K562 (cell line): Measurements from ENCODE around the gene PLXNA2. TPM values are rescaled to one million over a fixed set of nuclear protein-coding genes. Genes with fewer than 3 reads are reported as not detected.

ENCODE experiments used
- ATAC-seq: fragments of 200-7000 bp; cut with Tn5 transposase; 3 replicates; pipeline ENCODE4 v1.9.1; 2020; ENCODE audit warnings: moderate library complexity
- BruUV-seq: library from RNA; stranded (reverse); fragments of 400-500 nt; replicated peaks from 2 replicates; lab custom pipeline; 2021; lab: Mats Ljungman, UMichigan
- CTCF ChIA-PET: fragments of 300-600 bp; formaldehyde crosslinking; extraction: SDS; loops from one replicate; lab custom pipeline; 2021; ENCODE audit warnings: low intra/inter-chr PET ratio; lab: Yijun Ruan, JAX
- POLR2A ChIA-PET: fragments of 300-600, 350-650 bp; sonication (Branson Sonifier 250); formaldehyde crosslinking; extraction: SDS; loops from one replicate; lab custom pipeline; 2021; ENCODE audit warnings: antibody characterized with exemption, inconsistent platforms; lab: Yijun Ruan, JAX
- DNase-seq, 4 experiments: peaks; one replicate each; pipeline versions ENCODE4 v3.0.0 to v3.0.0-alpha.2; 2011 to 2018; ENCODE audit warnings: low spot score in 3 of 4, mixed read lengths in 3 of 4; ENCODE audit errors: extremely low read depth in 1 of 4
- FAIRE-seq: peaks from 2 replicates; lab custom pipeline; 2011; peaks lifted over from hg19 to GRCh38; lab: Jason Lieb, UNC
- H2AFZ ChIP-seq: 2 replicates; pipeline ENCODE4 v1.6.0; 2011; ENCODE audit warnings: low read depth, low read length, control low read depth, inconsistent platforms
- H3K27ac ChIP-seq: fragments of 200-600 bp; 3 replicates; pipeline ENCODE4 v1.8.0; 2011; ENCODE audit warnings: low read depth, mild to moderate bottlenecking, control low read depth, inconsistent platforms, low read length, moderate library complexity, mixed read lengths; ENCODE audit errors: extremely low read depth
- H3K27me3 ChIP-seq, 2 experiments: fragments of 300-600 bp in 1 of 2; 2 replicates in 1 of 2; 3 replicates in 1 of 2; pipeline versions ENCODE4 v1.6.0 to v1.8.0; 2011; ENCODE audit warnings: inconsistent platforms in 2 of 2, low read length in 2 of 2, mild to moderate bottlenecking in 1 of 2, mixed read lengths in 1 of 2, moderate library complexity in 1 of 2; ENCODE audit not compliant: control insufficient read depth in 2 of 2, insufficient read depth in 2 of 2
- H3K36me3 ChIP-seq: fragments of 300-600 bp; 3 replicates; pipeline ENCODE4 v1.8.0; 2011; ENCODE audit warnings: mild to moderate bottlenecking, low read length, inconsistent platforms; ENCODE audit not compliant: control insufficient read depth, insufficient read depth
- H3K4me1 ChIP-seq, 2 experiments: fragments of 200-600 bp in 1 of 2; replicated peaks in 1 of 2; 2 replicates in 1 of 2; 3 replicates in 1 of 2; pipeline versions ENCODE4 v1.5.1 to v1.8.0; 2011; ENCODE audit warnings: inconsistent platforms in 2 of 2, low read length in 2 of 2, mild to moderate bottlenecking in 1 of 2, mixed read lengths in 1 of 2, moderate library complexity in 1 of 2; ENCODE audit not compliant: control insufficient read depth in 2 of 2, insufficient read depth in 2 of 2
- H3K4me2 ChIP-seq: 2 replicates; pipeline ENCODE4 v1.6.1; 2011; ENCODE audit warnings: low read length, control low read depth, inconsistent platforms, mixed read lengths; ENCODE audit not compliant: insufficient read depth
- H3K4me3 ChIP-seq: fragments of 200-600 bp; sonication (generic), shearing (Covaris generic); 2 replicates; pipeline ENCODE4 v1.5.1; 2016; ENCODE audit warnings: control low read depth, inconsistent platforms
- H3K79me2 ChIP-seq: fragments of 200-600 bp; 3 replicates; pipeline ENCODE4 v1.8.0; 2011; ENCODE audit warnings: low read length, inconsistent platforms; ENCODE audit not compliant: control insufficient read depth, insufficient read depth
- H3K9ac ChIP-seq, 2 experiments: 2 replicates each; pipeline versions ENCODE4 v1.6.0 to v1.6.1; 2011; ENCODE audit warnings: low read depth in 2 of 2, low read length in 2 of 2, control low read depth in 1 of 2, inconsistent platforms in 1 of 2, mild to moderate bottlenecking in 1 of 2, mixed read lengths in 1 of 2; ENCODE audit not compliant: insufficient read depth in 1 of 2
- H3K9me1 ChIP-seq: one replicate; pipeline ENCODE4 v1.6.0; 2011; ENCODE audit warnings: inconsistent platforms, mild to moderate bottlenecking, low read length, moderate library complexity; ENCODE audit not compliant: control insufficient read depth, insufficient read depth
- H3K9me3 ChIP-seq: replicated peaks from 2 replicates; pipeline ENCODE4 v1.5.1; 2011; ENCODE audit warnings: low read depth, low read length, inconsistent platforms; ENCODE audit not compliant: control insufficient read depth, insufficient read depth
- H4K20me1 ChIP-seq: replicated peaks from 2 replicates; pipeline ENCODE4 v1.6.1; 2011; ENCODE audit warnings: low read length, inconsistent platforms, mixed read lengths; ENCODE audit not compliant: control insufficient read depth, insufficient read depth
- DMBX1 ChIP-seq: fragments of 250-450 bp; sonication (Bioruptor Pico); IDR thresholded peaks from 2 replicates; pipeline ENCODE4 v1.8.0; 2022; ENCODE audit warnings: inconsistent platforms, mild to moderate bottlenecking, moderate library complexity, borderline replicate concordance
- ETV1 ChIP-seq: fragments of 450-650 bp; conservative IDR thresholded peaks from 2 replicates; pipeline ENCODE4 v1.6.1; 2016; ENCODE audit warnings: missing genetic modification characterization, control low read depth, low read depth, missing compliant biosample characterization
- NONO ChIP-seq, 2 experiments: fragments of 200-400 bp in 1 of 2; fragments of 450-650 bp in 1 of 2; formaldehyde crosslinking in 1 of 2; IDR thresholded peaks; 2 replicates each; pipeline ENCODE4 v1.6.1; 2017; ENCODE audit warnings: low read depth in 2 of 2, mild to moderate bottlenecking in 2 of 2, moderate library complexity in 2 of 2, low read length in 1 of 2
- RB1 ChIP-seq: fragments of 450-650 bp; IDR thresholded peaks from 2 replicates; pipeline ENCODE4 v1.6.1; 2017; ENCODE audit warnings: low read depth, mild to moderate bottlenecking
- ZNF347 ChIP-seq: fragments of 450-650 bp; formaldehyde crosslinking; IDR thresholded peaks from 2 replicates; pipeline ENCODE4 v1.4.0; 2020; ENCODE audit warnings: low read depth, mild to moderate bottlenecking, moderate library complexity
- ZNF436 ChIP-seq: fragments of 250-450, 450-650 bp; sonication (Bioruptor Pico); formaldehyde crosslinking; IDR thresholded peaks from 2 replicates; pipeline ENCODE4 v1.7.0; 2020; ENCODE audit warnings: mild to moderate bottlenecking
- ZNF778 ChIP-seq: fragments of 450-650 bp; formaldehyde crosslinking; IDR thresholded peaks from 2 replicates; pipeline ENCODE4 v1.4.0; 2020; ENCODE audit warnings: mild to moderate bottlenecking, moderate library complexity
- WGBS: fragments of 100-300 bp; shearing (Covaris generic); methylation state at CpG from one replicate; pipeline ENCODE4 v1.1.6; 2016; ENCODE audit warnings: low coverage, mixed read lengths; ENCODE audit not compliant: insufficient coverage; ENCODE audit errors: missing lambda C conversion rate; 5-methylcytosine and 5-hydroxymethylcytosine counted together
- in situ Hi-C: fragments of 300-500 bp; cut with MboI; formaldehyde crosslinking; loops from 4 replicates; pipeline ENCODE4 v1.15.0; 2018; ENCODE audit warnings: inconsistent platforms, mixed read lengths
- intact Hi-C: fragments of 100-400 bp; cut with micrococcal nuclease; formaldehyde crosslinking; loops from 2 replicates; pipeline ENCODE4 v1.14.2; 2022
- polyA plus RNA-seq, 8 experiments: library from polyadenylated mRNA; depleted of rRNA in 4 of 8; stranded (reverse) in 5 of 8; unstranded in 3 of 8; fragments of >200 nt; fragmentation: Nextera tagmentation in 2 of 8; fragmentation: Illumina TruSeq in 1 of 8; extraction: Ambion mirVana in 2 of 8; extraction: Trizol in 1 of 8; gene quantifications; 2 replicates each; pipeline versions ENCODE4 v1.2.1 to v1.2.3, GENCODE V29; 2011 to 2014; ENCODE audit warnings: inconsistent platforms in 1 of 8, missing spikeins in 1 of 8
- total RNA-seq, 7 experiments: library from RNA; depleted of rRNA in 6 of 7; stranded (reverse); fragments of >200 nt in 6 of 7; fragmentation: Illumina TruSeq in 2 of 7; extraction: Trizol in 2 of 7; gene quantifications; 2 replicates each; pipeline versions ENCODE4 v1.2.1 to v1.2.3, GENCODE V29; 2011 to 2021; ENCODE audit warnings: low replicate concordance in 1 of 7
- TF ChIP-seq, protein P1 (sequence below), 3 experiments: fragments of 200-800 bp in 1 of 3; sonication (Bioruptor generic) in 1 of 3; sonication (generic) in 1 of 3; formaldehyde crosslinking in 1 of 3; IDR thresholded peaks; 2 replicates each; pipeline versions ENCODE4 v1.6.1 to v1.8.0; 2016 to 2022; ENCODE audit warnings: mild to moderate bottlenecking in 2 of 3, missing compliant biosample characterization in 2 of 3, missing genetic modification characterization in 2 of 3, missing genetic modification reagents in 1 of 3
- TF ChIP-seq, protein P2 (sequence below): sonication (generic); IDR thresholded peaks from 2 replicates; pipeline ENCODE4 v1.6.1; 2016
- TF ChIP-seq, protein P3 (sequence below): sonication (generic); formaldehyde crosslinking; IDR thresholded peaks from 2 replicates; pipeline ENCODE4 v1.8.1; 2023; ENCODE audit warnings: mild to moderate bottlenecking, missing genetic modification reagents, moderate library complexity

Gene PLXNA2
- total and polyA plus RNA-seq, 9 of the 15 experiments (the other 6 are each of a cell fraction or from before 2014, with no cell fraction given), result 0.01 to 1.3 (median 0.32) TPM

DNA sequence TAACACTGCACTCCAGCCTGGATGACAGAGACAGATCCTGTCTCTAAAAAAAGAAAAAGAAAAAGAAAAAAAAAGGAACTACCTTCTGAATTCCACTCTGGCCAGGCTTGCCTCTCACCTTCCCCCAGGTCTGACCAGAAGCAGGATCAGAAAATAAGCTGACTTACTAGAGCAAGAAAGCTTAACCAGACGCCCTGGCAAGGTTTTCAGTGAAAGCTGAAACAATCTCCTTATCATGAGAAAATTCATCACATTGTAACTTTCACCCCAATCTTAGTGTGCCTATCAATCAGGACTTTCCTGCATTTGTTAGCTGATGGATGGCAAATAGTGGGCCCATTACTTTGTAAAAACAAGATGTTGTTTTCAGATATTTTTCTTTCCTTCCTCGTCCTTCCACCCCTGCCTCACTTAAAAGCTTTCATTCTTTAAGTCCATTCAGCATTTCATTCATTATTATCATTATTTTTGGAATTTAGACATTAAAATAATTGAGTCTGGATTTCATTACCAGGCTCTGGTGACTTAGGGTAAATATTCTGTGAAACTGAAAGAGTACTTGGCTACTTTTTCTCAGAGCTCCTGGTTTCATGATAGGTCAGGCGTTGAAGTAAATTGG is 236.8 kb downstream of the PLXNA2 start:
- H3K4me3 ChIP-seq, result no peak overlapping the region
- TF ChIP-seq ZNF436 (no peak), ZNF347 (CRISPR knock-in tag) (no peak), ZNF778 (no peak), ETV1 (tag) (no peak), DMBX1 (CRISPR knock-in tag) (no peak), NONO (IDR thresholded peaks at IDR 0.05; ENCODE audit: low read depth in 2 of 2, low read length in 1 of 2) (no peak), RB1 (no peak)
- TF ChIP-seq, protein P1, sequence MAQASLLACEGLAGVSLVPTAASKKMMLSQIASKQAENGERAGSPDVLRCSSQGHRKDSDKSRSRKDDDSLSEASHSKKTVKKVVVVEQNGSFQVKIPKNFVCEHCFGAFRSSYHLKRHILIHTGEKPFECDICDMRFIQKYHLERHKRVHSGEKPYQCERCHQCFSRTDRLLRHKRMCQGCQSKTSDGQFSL (CRISPR knock-in tag; IDR thresholded peaks at IDR 0.05), result no peak
- TF ChIP-seq, protein P1 (tag; IDR thresholded peaks at IDR 0.05), result no peak
- TF ChIP-seq, protein P2, sequence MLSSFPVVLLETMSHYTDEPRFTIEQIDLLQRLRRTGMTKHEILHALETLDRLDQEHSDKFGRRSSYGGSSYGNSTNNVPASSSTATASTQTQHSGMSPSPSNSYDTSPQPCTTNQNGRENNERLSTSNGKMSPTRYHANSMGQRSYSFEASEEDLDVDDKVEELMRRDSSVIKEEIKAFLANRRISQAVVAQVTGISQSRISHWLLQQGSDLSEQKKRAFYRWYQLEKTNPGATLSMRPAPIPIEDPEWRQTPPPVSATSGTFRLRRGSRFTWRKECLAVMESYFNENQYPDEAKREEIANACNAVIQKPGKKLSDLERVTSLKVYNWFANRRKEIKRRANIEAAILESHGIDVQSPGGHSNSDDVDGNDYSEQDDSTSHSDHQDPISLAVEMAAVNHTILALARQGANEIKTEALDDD, result no peak
- TF ChIP-seq, protein P3, sequence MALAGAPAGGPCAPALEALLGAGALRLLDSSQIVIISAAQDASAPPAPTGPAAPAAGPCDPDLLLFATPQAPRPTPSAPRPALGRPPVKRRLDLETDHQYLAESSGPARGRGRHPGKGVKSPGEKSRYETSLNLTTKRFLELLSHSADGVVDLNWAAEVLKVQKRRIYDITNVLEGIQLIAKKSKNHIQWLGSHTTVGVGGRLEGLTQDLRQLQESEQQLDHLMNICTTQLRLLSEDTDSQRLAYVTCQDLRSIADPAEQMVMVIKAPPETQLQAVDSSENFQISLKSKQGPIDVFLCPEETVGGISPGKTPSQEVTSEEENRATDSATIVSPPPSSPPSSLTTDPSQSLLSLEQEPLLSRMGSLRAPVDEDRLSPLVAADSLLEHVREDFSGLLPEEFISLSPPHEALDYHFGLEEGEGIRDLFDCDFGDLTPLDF (CRISPR knock-in tag), result no peak
- WGBS, result 1% methylated on average over 3 of the region's 3 CpGs
- no TSS peak for BruUV-seq
- FAIRE-seq (no peak), DNase-seq (no peak), ATAC-seq (no peak)
- no peak overlapping the region for H2AFZ ChIP-seq
- H3K4me2 ChIP-seq, result no peak overlapping the region
- H3K9me3 ChIP-seq, result no peaks in the 10 kb centered on the region
- H3K9ac ChIP-seq, result no peak overlapping the region
- CTCF ChIA-PET, result no interaction called here
- no peaks in the 10 kb centered on the region for H3K9me1 ChIP-seq
- in situ Hi-C loops, result loop anchor here (25.0 kb wide), 1 partner anchor 1205 kb away; no protein-coding TSS in a partner anchor
- no peak overlapping the region for H3K27ac ChIP-seq
- no peaks in the 10 kb centered on the region for H3K79me2 ChIP-seq
- H3K27me3 ChIP-seq, result peaks cover 31 to 75% of the 10 kb centered on the region in 2 experiments; a peak in 4 of 5 replicates
- no peaks in the 10 kb centered on the region for H3K4me1 ChIP-seq
- POLR2A ChIA-PET, result interaction anchor here (0.6 to 1.9 kb wide), 6 partner anchors 11 to 116 kb away, joined by 3 to 4 read pairs (median 3); no protein-coding TSS in a partner anchor
- intact Hi-C loops, result no loop called here
- H4K20me1 ChIP-seq, result no peaks in the 10 kb centered on the region
- H3K36me3 ChIP-seq, result no peaks in the 10 kb centered on the region
